Bronchial epithelial cell (primary cell): ENCODE data around the gene LGALSL. TPM values are rescaled to one million over a fixed set of nuclear protein-coding genes. Genes with fewer than 3 reads are reported as not detected.

Experiments used
- DNase-seq: peaks from one replicate; pipeline ENCODE4 v3.0.0-alpha.2; 2010; ENCODE audit warnings: low read depth
- FAIRE-seq: peaks from 2 replicates; lab custom pipeline; 2011; peaks lifted over from hg19 to GRCh38; lab: Jason Lieb, UNC
- H3K27me3 ChIP-seq: 2 replicates; pipeline ENCODE4 v1.5.1; 2011; ENCODE audit warnings: low read length; ENCODE audit not compliant: control insufficient read depth, insufficient read depth
- H3K36me3 ChIP-seq: 2 replicates; pipeline ENCODE4 v1.5.1; 2011; ENCODE audit warnings: low read length; ENCODE audit not compliant: control insufficient read depth, insufficient read depth
- H3K4me3 ChIP-seq: 2 replicates; pipeline ENCODE4 v1.5.1; 2011; ENCODE audit warnings: mild to moderate bottlenecking, low read depth, low read length, control low read depth
- total RNA-seq: library from RNA; depleted of rRNA; stranded (reverse); fragments of >200 nt; gene quantifications from 2 replicates; pipeline ENCODE4 v1.2.1, GENCODE V29; 2014
- TF ChIP-seq, protein P1 (sequence below): IDR thresholded peaks from 2 replicates; pipeline ENCODE4 v1.5.1; 2011; ENCODE audit warnings: mild to moderate bottlenecking, moderate library complexity, low read length, control low read depth, inconsistent platforms; ENCODE audit not compliant: insufficient read depth, severe bottlenecking

Gene LGALSL
- total RNA-seq, 1 donor from 2014 or later = 10.0 TPM

GRCh38 chr2:64410671-64411070, 43.3 kb upstream of the LGALSL start:
- FAIRE-seq (no peak), DNase-seq (no peak)
- Histone ChIP-seq H3K4me3 (no peak overlapping the region), H3K36me3 (no peaks in the 10 kb centered on the region), H3K27me3 (peaks cover 2% of the 10 kb centered on the region)
- TF ChIP-seq, protein P1, sequence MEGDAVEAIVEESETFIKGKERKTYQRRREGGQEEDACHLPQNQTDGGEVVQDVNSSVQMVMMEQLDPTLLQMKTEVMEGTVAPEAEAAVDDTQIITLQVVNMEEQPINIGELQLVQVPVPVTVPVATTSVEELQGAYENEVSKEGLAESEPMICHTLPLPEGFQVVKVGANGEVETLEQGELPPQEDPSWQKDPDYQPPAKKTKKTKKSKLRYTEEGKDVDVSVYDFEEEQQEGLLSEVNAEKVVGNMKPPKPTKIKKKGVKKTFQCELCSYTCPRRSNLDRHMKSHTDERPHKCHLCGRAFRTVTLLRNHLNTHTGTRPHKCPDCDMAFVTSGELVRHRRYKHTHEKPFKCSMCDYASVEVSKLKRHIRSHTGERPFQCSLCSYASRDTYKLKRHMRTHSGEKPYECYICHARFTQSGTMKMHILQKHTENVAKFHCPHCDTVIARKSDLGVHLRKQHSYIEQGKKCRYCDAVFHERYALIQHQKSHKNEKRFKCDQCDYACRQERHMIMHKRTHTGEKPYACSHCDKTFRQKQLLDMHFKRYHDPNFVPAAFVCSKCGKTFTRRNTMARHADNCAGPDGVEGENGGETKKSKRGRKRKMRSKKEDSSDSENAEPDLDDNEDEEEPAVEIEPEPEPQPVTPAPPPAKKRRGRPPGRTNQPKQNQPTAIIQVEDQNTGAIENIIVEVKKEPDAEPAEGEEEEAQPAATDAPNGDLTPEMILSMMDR = no peak

DNA sequence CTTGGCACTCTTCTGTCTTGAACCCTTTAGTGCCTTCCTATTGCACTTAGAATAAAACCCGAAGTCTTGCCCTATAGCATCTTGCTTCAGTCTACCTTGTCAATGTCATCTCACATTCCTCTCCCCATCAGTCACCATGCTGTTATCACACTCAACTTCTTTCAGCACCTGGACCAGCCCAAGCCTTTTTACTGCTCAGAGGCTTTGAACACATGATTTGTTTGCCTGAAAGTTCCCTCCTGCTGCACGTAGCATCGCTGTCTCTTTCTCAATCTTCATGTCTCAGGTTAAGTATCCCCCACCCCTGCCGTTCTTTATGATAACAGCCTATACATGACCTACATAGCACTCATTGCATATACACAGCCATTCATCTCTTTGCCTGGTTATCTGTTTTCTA, 41.3 kb upstream of the LGALSL start:
- DNase-seq = no peak
- Histone ChIP-seq H3K27me3 (peaks cover 2% of the 10 kb centered on the region), H3K4me3 (no peak overlapping the region), H3K36me3 (no peaks in the 10 kb centered on the region)
- FAIRE-seq = peak; percentile 7
- TF ChIP-seq, protein P1 = no peak

DNA sequence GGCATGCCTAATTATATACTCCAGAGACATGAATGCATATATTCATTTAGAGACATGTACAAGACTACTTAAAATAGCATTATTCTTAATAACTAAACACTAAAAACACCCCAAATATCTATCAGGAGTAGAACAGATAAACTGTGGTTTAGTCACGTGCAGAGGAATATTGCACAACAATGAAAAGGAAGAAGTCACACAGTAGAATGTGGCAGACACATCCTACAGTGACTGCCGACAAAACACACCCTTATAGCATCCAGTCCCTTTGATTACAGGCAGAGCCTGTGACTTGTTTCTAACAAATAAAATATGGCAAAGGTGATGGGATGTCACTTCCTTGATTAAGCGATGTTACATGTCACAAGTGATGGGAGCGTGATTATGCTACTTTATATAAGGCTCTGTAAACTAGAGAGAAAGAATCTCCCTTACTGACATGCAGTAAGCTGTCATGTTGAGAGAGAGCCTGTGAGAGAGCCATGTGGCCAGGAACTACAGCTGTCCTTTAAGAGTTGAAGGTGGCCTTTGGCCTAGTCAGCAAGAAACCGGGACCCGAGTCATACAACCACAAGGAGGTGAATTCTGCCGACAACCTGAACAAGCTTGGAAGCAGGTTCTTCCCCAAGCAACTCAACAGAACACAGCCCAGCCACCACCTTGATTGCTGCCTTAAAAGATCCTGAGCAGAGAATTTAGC, 39.1 kb upstream of the LGALSL start:
- FAIRE-seq = no peak
- no peaks in the 10 kb centered on the region for H3K36me3 ChIP-seq
- H3K4me3 ChIP-seq = no peak overlapping the region
- TF ChIP-seq, protein P1 = no peak
- no peaks in the 10 kb centered on the region for H3K27me3 ChIP-seq
- DNase-seq = no peak

DNA sequence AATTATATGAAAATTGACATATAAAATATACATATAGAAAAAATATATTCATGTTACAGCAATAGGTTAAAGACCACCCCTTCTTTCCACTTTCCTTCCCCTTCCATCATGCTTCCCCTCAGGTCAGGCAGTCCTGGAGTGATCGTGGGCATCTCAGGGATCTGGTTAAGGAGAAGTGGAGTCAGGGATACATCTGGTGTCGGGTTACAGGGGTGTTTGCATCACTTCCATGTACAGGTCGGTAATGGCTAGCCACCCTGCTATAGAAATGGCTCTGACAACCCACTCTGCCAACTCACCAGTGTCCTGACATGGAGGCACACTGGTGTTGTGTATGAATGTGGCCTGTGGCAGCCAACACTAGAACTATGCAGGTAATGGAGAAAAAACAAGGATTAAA, 36.3 kb upstream of the LGALSL start:
- no peaks in the 10 kb centered on the region for H3K27me3 ChIP-seq
- H3K36me3 ChIP-seq = no peaks in the 10 kb centered on the region
- no peak for DNase-seq
- no peak for FAIRE-seq
- H3K4me3 ChIP-seq = no peak overlapping the region
- TF ChIP-seq, protein P1 = no peak

- Histone ChIP-seq H3K27me3 (no peaks in the 10 kb centered on the region), H3K36me3 (no peaks in the 10 kb centered on the region), H3K4me3 (no peak overlapping the region)
- FAIRE-seq (no peak), DNase-seq (no peak)
- TF ChIP-seq, protein P1 = no peak
These were observed 34.3 kb upstream of the LGALSL start for GRCh38 chr2:64419596-64420165.
